ENCODE data around the gene GPATCH2. TPM values are rescaled to one million over a fixed set of nuclear protein-coding genes. Genes with fewer than 3 reads are reported as not detected.

Gene GPATCH2
- total and polyA plus RNA-seq, 2 donors (not counting 1 experiment from before 2014, with no cell fraction given), result 4.7 to 14.7 TPM

DNA sequence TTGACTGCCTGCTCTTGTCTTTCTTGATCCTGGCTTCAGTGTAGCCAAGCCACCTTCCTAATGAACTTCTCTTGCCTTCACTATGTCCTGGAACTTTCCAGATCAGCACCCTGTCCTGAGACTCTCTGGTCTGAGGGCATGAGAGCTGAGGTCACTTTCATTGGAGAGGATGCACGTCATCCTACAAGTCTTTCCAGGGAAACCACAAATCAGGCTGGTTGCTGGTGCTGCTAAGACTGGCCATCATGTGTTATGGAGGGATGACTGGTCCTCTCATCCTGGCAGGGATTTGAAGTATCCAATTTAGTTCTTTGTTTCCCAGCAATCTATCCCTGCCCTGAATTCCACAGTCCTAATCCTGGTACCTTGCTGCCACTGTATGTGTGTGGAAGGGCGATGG lies 228.6 kb downstream of the GPATCH2 start:
- Mint-ChIP-seq H3K27me3 (no peaks in the 10 kb centered on the region), H3K4me1 (no peaks in the 10 kb centered on the region), H3K9me3 (ENCODE audit: insufficient read depth) (no peaks in the 10 kb centered on the region), H3K27ac (no peak overlapping the region), H3K4me3 (no peak overlapping the region)
- Histone ChIP-seq H3K4me1 (ENCODE audit: control insufficient read depth in 2 of 2, insufficient read depth in 2 of 2, low read length in 2 of 2) (no peaks in the 10 kb centered on the region), H4K20me1 (ENCODE audit: control insufficient read depth, insufficient read depth, low read length, poor library complexity, severe bottlenecking) (no peaks in the 10 kb centered on the region), H3K27me3 (replicated peaks in 1 of 4; ENCODE audit: control extremely low read depth in 1 of 4, control insufficient read depth in 3 of 4, insufficient read depth in 4 of 4, low read length in 3 of 4) (no peaks in the 10 kb centered on the region), H3K79me2 (ENCODE audit: control insufficient read depth, insufficient read depth, low read length) (no peaks in the 10 kb centered on the region), H3K9me3 (ENCODE audit: control extremely low read depth in 1 of 3, control insufficient read depth in 2 of 3, insufficient read depth in 1 of 3, low read length in 2 of 3) (no peaks in the 10 kb centered on the region), H3K9ac (ENCODE audit: low read length) (no peak overlapping the region), H3K4me3 (ENCODE audit: control extremely low read depth in 1 of 5, extremely low read depth in 1 of 5, insufficient read depth in 1 of 5, low read depth in 2 of 5, low read length in 4 of 5) (no peak overlapping the region), H3K27ac (ENCODE audit: low read length in 2 of 2) (no peak overlapping the region), H3K4me2 (replicated peaks; ENCODE audit: low read depth, low read length, poor library complexity, severe bottlenecking) (no peak overlapping the region), H2AFZ (ENCODE audit: insufficient read depth, low read depth, low read length, poor library complexity, severe bottlenecking) (no peak overlapping the region), H3K36me3 (replicated peaks in 1 of 2; ENCODE audit: control extremely low read depth in 1 of 2, control insufficient read depth in 1 of 2, extremely low read depth in 1 of 2, insufficient read depth in 2 of 2, low read length in 1 of 2) (no peaks in the 10 kb centered on the region)
- POLR2A ChIA-PET, result no interaction called here
- WGBS (ENCODE audit: insufficient coverage), result 82% methylated on average over 1 of the region's 2 CpGs
- ATAC-seq (ENCODE audit: low read depth), result no peak
- TF ChIP-seq EZH2 (IDR thresholded peaks at IDR 0.05; ENCODE audit: borderline replicate concordance, insufficient read depth, low read depth, low read length, poor library complexity, severe bottlenecking) (no peak), CTCF (IDR thresholded peaks at IDR 0.05) (no peak)
- CTCF ChIA-PET, result no interaction called here
- no peak for DNase-seq
- intact Hi-C loops (cut with micrococcal nuclease), result no loop called here

DNA sequence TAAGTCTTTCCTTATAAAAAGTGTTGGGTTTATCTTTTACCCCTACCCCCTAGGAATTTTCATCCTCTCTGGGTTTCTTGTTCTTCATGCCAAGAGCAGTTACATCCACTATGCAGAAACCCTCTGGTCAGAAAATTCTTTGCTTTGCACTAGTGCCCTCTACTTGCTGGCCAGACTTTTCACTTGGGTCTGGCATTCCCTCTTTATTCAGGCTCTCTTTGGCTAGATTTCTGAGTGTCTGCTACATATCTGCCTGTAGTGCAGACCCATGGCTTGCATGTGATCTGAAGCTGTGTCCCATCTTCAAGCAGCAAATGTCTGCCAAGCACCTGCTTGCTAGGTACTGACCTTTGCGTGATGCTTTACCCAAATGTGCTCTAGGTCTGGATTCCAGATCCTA lies 237.0 kb downstream of the GPATCH2 start:
- no peak overlapping the region for H3K4me3 ChIP-seq (ENCODE audit: control extremely low read depth in 1 of 5, extremely low read depth in 1 of 5, insufficient read depth in 1 of 5, low read depth in 2 of 5, low read length in 4 of 5)
- intact Hi-C loops (cut with micrococcal nuclease), result no loop called here
- no peak overlapping the region for H3K9ac ChIP-seq (ENCODE audit: low read length)
- DNase-seq, result no peak
- no peaks in the 10 kb centered on the region for H3K27me3 ChIP-seq (replicated peaks in 1 of 4; ENCODE audit: control extremely low read depth in 1 of 4, control insufficient read depth in 3 of 4, insufficient read depth in 4 of 4, low read length in 3 of 4)
- H3K9me3 Mint-ChIP-seq (ENCODE audit: insufficient read depth), result peaks cover 2% of the 10 kb centered on the region
- no peaks in the 10 kb centered on the region for H4K20me1 ChIP-seq (ENCODE audit: control insufficient read depth, insufficient read depth, low read length, poor library complexity, severe bottlenecking)
- no peak overlapping the region for H2AFZ ChIP-seq (ENCODE audit: insufficient read depth, low read depth, low read length, poor library complexity, severe bottlenecking)
- H3K27me3 Mint-ChIP-seq, result no peaks in the 10 kb centered on the region
- H3K36me3 ChIP-seq (replicated peaks in 1 of 2; ENCODE audit: control extremely low read depth in 1 of 2, control insufficient read depth in 1 of 2, extremely low read depth in 1 of 2, insufficient read depth in 2 of 2, low read length in 1 of 2), result no peaks in the 10 kb centered on the region
- H3K4me1 ChIP-seq (ENCODE audit: control insufficient read depth in 2 of 2, insufficient read depth in 2 of 2, low read length in 2 of 2), result no peaks in the 10 kb centered on the region
- ChIA-PET POLR2A (no interaction called here), CTCF (no interaction called here)
- H3K4me2 ChIP-seq (replicated peaks; ENCODE audit: low read depth, low read length, poor library complexity, severe bottlenecking), result no peak overlapping the region
- no peak overlapping the region for H3K27ac Mint-ChIP-seq
- TF ChIP-seq CTCF (IDR thresholded peaks at IDR 0.05) (no peak), EZH2 (IDR thresholded peaks at IDR 0.05; ENCODE audit: borderline replicate concordance, insufficient read depth, low read depth, low read length, poor library complexity, severe bottlenecking) (no peak)
- H3K4me3 Mint-ChIP-seq, result no peak overlapping the region
- no peaks in the 10 kb centered on the region for H3K9me3 ChIP-seq (ENCODE audit: control extremely low read depth in 1 of 3, control insufficient read depth in 2 of 3, insufficient read depth in 1 of 3, low read length in 2 of 3)
- no peaks in the 10 kb centered on the region for H3K79me2 ChIP-seq (ENCODE audit: control insufficient read depth, insufficient read depth, low read length)
- no peak overlapping the region for H3K27ac ChIP-seq (ENCODE audit: low read length in 2 of 2)
- no peaks in the 10 kb centered on the region for H3K4me1 Mint-ChIP-seq
- no CpG with 5 or more reads among the region's 1 CpG for WGBS (ENCODE audit: insufficient coverage)
- ATAC-seq (ENCODE audit: low read depth), result no peak
